Gastroesophageal sphincter (tissue), 4 donors: ENCODE results near the gene ST3GAL6. TPM values are rescaled to one million over a fixed set of nuclear protein-coding genes. Genes with fewer than 3 reads are reported as not detected.

Source experiments
- ATAC-seq: fragments of 150-250 bp; one replicate; pipeline ENCODE4 v1.9.1; 2016; ENCODE audit warnings: mild to moderate bottlenecking, moderate library complexity
- H3K27ac ChIP-seq, 4 donors: fragments of 200-600 bp; sonication (generic) in 3 of 4; 1 replicate in 3 of 4; 2 replicates in 1 of 4; pipeline ENCODE4 v1.5.1; 2016 to 2019
- H3K27me3 ChIP-seq: fragments of 200-600 bp; sonication (generic); one replicate; pipeline ENCODE4 v1.5.1; 2019
- H3K36me3 ChIP-seq, 2 donors: fragments of 200-600 bp; sonication (generic); one replicate each; pipeline ENCODE4 v1.5.1; 2019; ENCODE audit warnings: control low read depth in 1 of 2
- H3K4me1 ChIP-seq, 3 donors: fragments of 200-600 bp; sonication (generic); 1 replicate in 2 of 3; 2 replicates in 1 of 3; pipeline ENCODE4 v1.5.1; 2016 to 2019; ENCODE audit warnings: control low read depth in 2 of 3
- H3K4me3 ChIP-seq, 2 donors: fragments of 200-600 bp; sonication (generic); one replicate each; pipeline ENCODE4 v1.5.1; 2019; ENCODE audit warnings: mild to moderate bottlenecking in 1 of 2, moderate library complexity in 1 of 2
- H3K9me3 ChIP-seq, 3 donors: fragments of 200-600 bp; sonication (generic); one replicate each; pipeline ENCODE4 v1.5.1; 2017 to 2019; ENCODE audit warnings: control low read depth in 2 of 3
- CTCF ChIP-seq, 4 experiments: fragments of 200-600 bp in 2 of 4; fragments of 450-650 bp in 2 of 4; sonication (generic) in 1 of 4; IDR thresholded peaks; one replicate each; pipeline ENCODE4 v1.5.1; 2017 to 2019; ENCODE audit warnings: antibody characterized with exemption in 4 of 4, mild to moderate bottlenecking in 2 of 4, moderate library complexity in 2 of 4
- EP300 ChIP-seq: sonication (generic); formaldehyde crosslinking; IDR thresholded peaks from one replicate; pipeline ENCODE4 v1.6.1; 2017; ENCODE audit warnings: antibody characterized with exemption, mild to moderate bottlenecking
- POLR2A ChIP-seq, 2 donors: fragments of 450-650 bp; IDR thresholded peaks; one replicate each; pipeline ENCODE4 v1.6.1; 2017; ENCODE audit warnings: antibody characterized with exemption in 2 of 2, mild to moderate bottlenecking in 2 of 2, moderate library complexity in 1 of 2
- POLR2AphosphoS5 ChIP-seq: sonication (generic); formaldehyde crosslinking; IDR thresholded peaks from one replicate; pipeline ENCODE4 v1.6.1; 2017; ENCODE audit warnings: antibody characterized with exemption
- WGBS, 2 donors: methylation state at CpG; one replicate each; pipeline ENCODE4 v1.1.5; 2018; ENCODE audit warnings: low coverage in 1 of 2; 5-methylcytosine and 5-hydroxymethylcytosine counted together
- total RNA-seq, 4 donors: library from RNA; depleted of rRNA; stranded (reverse); fragments of >200 nt; gene quantifications; one replicate each; pipeline ENCODE4 v1.1.0, GENCODE V29; 2016

ST3GAL6 gene
- total RNA-seq, 4 donors from 2014 or later, result 4.4 to 21.2 (median 7.4) TPM

GRCh38 chr3:98744283-98744682 is 18.9 kb upstream of the ST3GAL6 start:
- TF ChIP-seq EP300 (no peak), POLR2AphosphoS5 (no peak), POLR2A (IDR thresholded peaks at IDR 0.05) (no peak), CTCF (IDR thresholded peaks at IDR 0.05) (no peak)
- Histone ChIP-seq H3K9me3 (no peaks in the 10 kb centered on the region), H3K27ac (no peak overlapping the region), H3K27me3 (no peaks in the 10 kb centered on the region), H3K36me3 (no peaks in the 10 kb centered on the region), H3K4me1 (no peaks in the 10 kb centered on the region), H3K4me3 (no peak overlapping the region)
- no peak for ATAC-seq

- 69 to 88% methylated on average over 1 of the region's 1 CpG for WGBS, 2 donors
- no peaks in the 10 kb centered on the region for H3K27me3 ChIP-seq
Measured at GRCh38 chr3:98745718-98746117, 17.4 kb upstream of the ST3GAL6 start.

GRCh38 chr3:98746122-98746521 is 17.0 kb upstream of the ST3GAL6 start:
- no peaks in the 10 kb centered on the region for H3K9me3 ChIP-seq
- TF ChIP-seq POLR2AphosphoS5 (no peak), EP300 (no peak), POLR2A (IDR thresholded peaks at IDR 0.05) (no peak), CTCF (IDR thresholded peaks at IDR 0.05) (no peak)
- H3K4me1 ChIP-seq, result no peaks in the 10 kb centered on the region
- no peaks in the 10 kb centered on the region for H3K27me3 ChIP-seq
- H3K4me3 ChIP-seq, result no peak overlapping the region
- ATAC-seq, result no peak
- no peaks in the 10 kb centered on the region for H3K36me3 ChIP-seq
- no peak overlapping the region for H3K27ac ChIP-seq
- 77 to 83% methylated on average over 2 to 4 of the region's 4 CpGs for WGBS, 2 donors

More at GRCh38 chr3:98745718-98746117, 17.4 kb upstream of the ST3GAL6 start:
- no peaks in the 10 kb centered on the region for H3K4me1 ChIP-seq
- TF ChIP-seq CTCF (IDR thresholded peaks at IDR 0.05) (no peak), POLR2A (IDR thresholded peaks at IDR 0.05) (no peak), EP300 (no peak), POLR2AphosphoS5 (no peak)
- no peak overlapping the region for H3K27ac ChIP-seq
- no peaks in the 10 kb centered on the region for H3K9me3 ChIP-seq
- no peak overlapping the region for H3K4me3 ChIP-seq
- ATAC-seq, result no peak
- no peaks in the 10 kb centered on the region for H3K36me3 ChIP-seq

GRCh38 chr3:98746882-98747281 is 16.3 kb upstream of the ST3GAL6 start:
- TF ChIP-seq CTCF (IDR thresholded peaks at IDR 0.05) (no peak), POLR2A (IDR thresholded peaks at IDR 0.05) (no peak), EP300 (no peak), POLR2AphosphoS5 (no peak)
- 58 to 94% methylated on average over 4 of the region's 4 CpGs for WGBS, 2 donors
- Histone ChIP-seq H3K4me1 (no peaks in the 10 kb centered on the region), H3K27ac (no peak overlapping the region), H3K9me3 (no peaks in the 10 kb centered on the region), H3K4me3 (no peak overlapping the region), H3K27me3 (no peaks in the 10 kb centered on the region), H3K36me3 (no peaks in the 10 kb centered on the region)
- no peak for ATAC-seq

GRCh38 chr3:98750276-98750919 is 12.7 kb upstream of the ST3GAL6 start:
- TF ChIP-seq POLR2AphosphoS5, result no peak
- TF ChIP-seq CTCF (IDR thresholded peaks at IDR 0.05), result no peak
- TF ChIP-seq POLR2A (IDR thresholded peaks at IDR 0.05), result no peak

More at GRCh38 chr3:98750276-98750919, 12.7 kb upstream of the ST3GAL6 start:
- Histone ChIP-seq H3K9me3 (no peaks in the 10 kb centered on the region), H3K27me3 (no peaks in the 10 kb centered on the region), H3K4me1 (no peaks in the 10 kb centered on the region), H3K27ac (no peak overlapping the region), H3K36me3 (no peaks in the 10 kb centered on the region), H3K4me3 (no peak overlapping the region)
- no peak for ATAC-seq
- WGBS, 2 donors, result 92% methylated on average over 1 of the region's 1 CpG; no CpG with 5 or more reads in 1 of the 2 donors
